H1 (cell line): Measurements from ENCODE around the gene TMEM161B. TPM values are rescaled to one million over a fixed set of nuclear protein-coding genes. Genes with fewer than 3 reads are reported as not detected.

ENCODE experiments used
- CTCF ChIA-PET: fragments of 300-600 bp; sonication (Branson Sonifier 250); formaldehyde crosslinking; loops from one replicate; lab custom pipeline; 2021; ENCODE audit not compliant: partially characterized antibody; lab: Charles Lee
- POLR2A ChIA-PET: fragments of 300-600 bp; sonication (Branson Sonifier 250); formaldehyde crosslinking; loops from one replicate; lab custom pipeline; 2021; ENCODE audit warnings: inconsistent platforms; ENCODE audit not compliant: partially characterized antibody; lab: Charles Lee
- DNase-seq, 2 experiments: peaks; one replicate each; pipeline versions ENCODE4 v3.0.0 to v3.0.0-alpha.2; 2010 to 2022; ENCODE audit warnings: low spot score in 2 of 2, low read depth in 1 of 2, mixed read lengths in 1 of 2
- FAIRE-seq: peaks from 2 replicates; lab custom pipeline; 2011; peaks lifted over from hg19 to GRCh38; lab: Jason Lieb, UNC
- H2AFZ ChIP-seq: 2 replicates; pipeline ENCODE4 v1.8.1; 2012; ENCODE audit warnings: low read length, inconsistent platforms
- H2AK5ac ChIP-seq: 2 replicates; pipeline ENCODE4 v1.6.1; 2013; ENCODE audit warnings: low read depth, low read length
- H2BK120ac ChIP-seq: replicated peaks from 2 replicates; pipeline ENCODE3; 2013; ENCODE audit warnings: low read depth, low read length, inconsistent platforms
- H2BK12ac ChIP-seq: 2 replicates; pipeline ENCODE4 v1.6.1; 2013; ENCODE audit warnings: low read depth, low read length
- H2BK15ac ChIP-seq: 2 replicates; pipeline ENCODE4 v1.6.1; 2013; ENCODE audit warnings: low read length
- H2BK20ac ChIP-seq: 2 replicates; pipeline ENCODE4 v1.6.1; 2013; ENCODE audit warnings: low read length
- H2BK5ac ChIP-seq: 2 replicates; pipeline ENCODE4 v1.6.1; 2013; ENCODE audit warnings: low read depth, low read length
- H3K14ac ChIP-seq: 2 replicates; pipeline ENCODE4 v1.6.1; 2013; ENCODE audit warnings: inconsistent platforms; ENCODE audit not compliant: insufficient read length
- H3K18ac ChIP-seq: 2 replicates; pipeline ENCODE4 v1.6.1; 2013; ENCODE audit warnings: low read length; ENCODE audit errors: extremely low read depth
- H3K23ac ChIP-seq: 2 replicates; pipeline ENCODE4 v1.6.1; 2013; ENCODE audit warnings: inconsistent platforms; ENCODE audit not compliant: insufficient read length
- H3K23me2 ChIP-seq: 2 replicates; pipeline ENCODE4 v1.6.1; 2013; ENCODE audit warnings: low read depth, low read length
- H3K27ac ChIP-seq: 2 replicates; pipeline ENCODE4 v1.6.1; 2011; ENCODE audit warnings: low read depth, low read length, inconsistent platforms
- H3K27me3 ChIP-seq, 4 experiments: replicated peaks in 1 of 4; 1 replicate in 1 of 4; 2 replicates in 3 of 4; pipeline versions ENCODE4 v1.6.1 to v1.8.1; 2011 to 2013; ENCODE audit warnings: low read length in 3 of 4, mild to moderate bottlenecking in 3 of 4, inconsistent platforms in 2 of 4, mixed read lengths in 2 of 4, moderate library complexity in 1 of 4; ENCODE audit not compliant: control insufficient read depth in 3 of 4, insufficient read depth in 3 of 4; ENCODE audit errors: extremely low read depth in 1 of 4
- H3K36me3 ChIP-seq, 4 experiments: 2 replicates each; pipeline versions ENCODE4 v1.6.1 to v1.8.1; 2011 to 2013; ENCODE audit warnings: mild to moderate bottlenecking in 4 of 4, low read length in 3 of 4, moderate library complexity in 2 of 4, control low read depth in 1 of 4, inconsistent platforms in 1 of 4; ENCODE audit not compliant: insufficient read depth in 4 of 4, control insufficient read depth in 2 of 4
- H3K4ac ChIP-seq: replicated peaks from 2 replicates; pipeline ENCODE3; 2013; ENCODE audit warnings: low read length, low read depth, mixed read lengths, inconsistent platforms; ENCODE audit not compliant: insufficient read length
- H3K4me1 ChIP-seq, 4 experiments: replicated peaks in 1 of 4; 1 replicate in 1 of 4; 2 replicates in 3 of 4; pipeline versions ENCODE4 v1.6.1 to v1.8.1; 2011 to 2013; ENCODE audit warnings: low read length in 3 of 4, inconsistent platforms in 2 of 4, mixed read lengths in 1 of 4; ENCODE audit not compliant: insufficient read depth in 4 of 4, control insufficient read depth in 3 of 4
- H3K4me2 ChIP-seq, 2 experiments: 2 replicates each; pipeline versions ENCODE4 v1.6.1 to v1.8.1; 2011 to 2013; ENCODE audit warnings: low read depth in 2 of 2, low read length in 2 of 2, control low read depth in 1 of 2, inconsistent platforms in 1 of 2, mild to moderate bottlenecking in 1 of 2; ENCODE audit not compliant: insufficient read depth in 1 of 2
- H3K4me3 ChIP-seq, 4 experiments: fragments of 200-600, 300-600 bp in 1 of 4; sonication (generic), shearing (Covaris generic), sonication (Bioruptor Twin) in 1 of 4; 2 replicates each; pipeline versions ENCODE4 v1.5.1 to v1.8.1; 2011 to 2016; ENCODE audit warnings: low read length in 4 of 4, low read depth in 3 of 4, control low read depth in 2 of 4, inconsistent platforms in 2 of 4, mild to moderate bottlenecking in 2 of 4, mixed read lengths in 1 of 4, moderate library complexity in 1 of 4; ENCODE audit not compliant: insufficient read depth in 2 of 4; ENCODE audit errors: extremely low read depth in 1 of 4
- H3K56ac ChIP-seq: replicated peaks from 2 replicates; pipeline ENCODE3; 2013; ENCODE audit warnings: low read depth, mild to moderate bottlenecking, mixed read lengths, low read length, inconsistent platforms; ENCODE audit not compliant: insufficient read length
- H3K79me1 ChIP-seq: 2 replicates; pipeline ENCODE4 v1.6.1; 2013; ENCODE audit warnings: low read depth, low read length, control low read depth
- H3K79me2 ChIP-seq, 2 experiments: 2 replicates each; pipeline versions ENCODE4 v1.6.1 to v1.8.1; 2012 to 2013; ENCODE audit warnings: low read length in 2 of 2, mild to moderate bottlenecking in 2 of 2, inconsistent platforms in 1 of 2; ENCODE audit not compliant: insufficient read depth in 2 of 2, control insufficient read depth in 1 of 2
- H3K9ac ChIP-seq, 4 experiments: replicated peaks in 1 of 4; 1 replicate in 1 of 4; 2 replicates in 3 of 4; pipeline versions ENCODE4 v1.6.1 to v1.8.1; 2011 to 2013; ENCODE audit warnings: low read depth in 3 of 4, low read length in 3 of 4, control low read depth in 2 of 4, mild to moderate bottlenecking in 2 of 4, moderate library complexity in 2 of 4, inconsistent platforms in 1 of 4; ENCODE audit errors: extremely low read depth in 1 of 4
- H3K9me3 ChIP-seq, 2 experiments: 2 replicates each; pipeline versions ENCODE4 v1.6.1 to v1.8.1; 2012 to 2013; ENCODE audit warnings: mild to moderate bottlenecking in 2 of 2, moderate library complexity in 2 of 2, control low read depth in 1 of 2, inconsistent platforms in 1 of 2, low read depth in 1 of 2, low read length in 1 of 2, mixed read lengths in 1 of 2; ENCODE audit not compliant: insufficient read depth in 2 of 2
- H4K20me1 ChIP-seq, 2 experiments: replicated peaks in 1 of 2; 2 replicates each; pipeline versions ENCODE3 to v1.8.1; 2011 to 2013; ENCODE audit warnings: inconsistent platforms in 2 of 2, low read length in 2 of 2, mild to moderate bottlenecking in 1 of 2; ENCODE audit not compliant: insufficient read depth in 2 of 2, control insufficient read depth in 1 of 2
- H4K5ac ChIP-seq: 2 replicates; pipeline ENCODE4 v1.6.1; 2013; ENCODE audit warnings: low read length, low read depth, mixed read lengths, inconsistent platforms; ENCODE audit not compliant: insufficient read length
- H4K8ac ChIP-seq: 2 replicates; pipeline ENCODE4 v1.8.0; 2013; ENCODE audit warnings: mild to moderate bottlenecking, moderate library complexity, low read length, inconsistent platforms; ENCODE audit not compliant: insufficient read depth; ENCODE audit errors: extremely low read depth
- H4K91ac ChIP-seq: replicated peaks from 2 replicates; pipeline ENCODE3; 2013; ENCODE audit warnings: low read length, mixed read lengths, inconsistent platforms; ENCODE audit not compliant: insufficient read length
- BCL11A ChIP-seq, 2 experiments: IDR thresholded peaks; one replicate each; pipeline ENCODE4 v1.6.1; 2011; ENCODE audit warnings: low read depth in 2 of 2, low read length in 2 of 2, mild to moderate bottlenecking in 2 of 2
- CHD1 ChIP-seq: IDR thresholded peaks from 2 replicates; pipeline ENCODE4 v1.6.1; 2012; ENCODE audit warnings: low read depth, low read length, improper control_type of control experiment
- CHD2 ChIP-seq: IDR thresholded peaks from 2 replicates; pipeline ENCODE4 v1.6.1; 2012; ENCODE audit warnings: low read length, improper control_type of control experiment
- EGR1 ChIP-seq: IDR thresholded peaks from 2 replicates; pipeline ENCODE4 v1.6.1; 2011; ENCODE audit warnings: low read depth, low read length, borderline replicate concordance
- EP300 ChIP-seq, 2 experiments: IDR thresholded peaks; 1 replicate in 1 of 2; 2 replicates in 1 of 2; pipeline ENCODE4 v1.6.1; 2011 to 2012; ENCODE audit warnings: low read depth in 2 of 2, low read length in 2 of 2, mild to moderate bottlenecking in 2 of 2, borderline replicate concordance in 1 of 2, inconsistent platforms in 1 of 2, moderate library complexity in 1 of 2
- GABPA ChIP-seq: IDR thresholded peaks from 2 replicates; pipeline ENCODE4 v1.6.1; 2011; ENCODE audit warnings: mild to moderate bottlenecking, low read length, moderate library complexity, borderline replicate concordance; ENCODE audit not compliant: insufficient read depth
- KDM5A ChIP-seq: fragments of 200-600 bp; IDR thresholded peaks from 2 replicates; pipeline ENCODE4 v1.7.1; 2012; ENCODE audit warnings: mild to moderate bottlenecking, low read length, inconsistent platforms, mixed read lengths
- MAFK ChIP-seq: IDR thresholded peaks from 2 replicates; pipeline ENCODE4 v1.6.1; 2012; ENCODE audit warnings: low read depth, mild to moderate bottlenecking, improper control_type of control experiment, low read length
- YY1 ChIP-seq: IDR thresholded peaks from 2 replicates; pipeline ENCODE4 v1.6.1; 2011; ENCODE audit warnings: low read depth, mild to moderate bottlenecking, low read length
- ZNF274 ChIP-seq: IDR thresholded peaks from 2 replicates; pipeline ENCODE4 v1.7.0; 2012; ENCODE audit warnings: low read length, borderline replicate concordance; ENCODE audit errors: extremely low read depth
- WGBS, 2 experiments: shearing (Covaris generic) in 1 of 2; methylation state at CpG; one replicate each; pipeline versions ENCODE4 v1.1.6 to v1.1.7; 2013 to 2015; ENCODE audit warnings: low lambda C conversion rate in 2 of 2, mixed read lengths in 2 of 2, inconsistent platforms in 1 of 2, low coverage in 1 of 2, missing lambda C conversion rate in 1 of 2; ENCODE audit not compliant: insufficient replicate concordance in 2 of 2, insufficient coverage in 1 of 2, insufficient read length in 1 of 2; ENCODE audit errors: extremely low coverage in 1 of 2, missing lambda C conversion rate in 1 of 2; 5-methylcytosine and 5-hydroxymethylcytosine counted together
- polyA plus RNA-seq, 7 experiments: library from polyadenylated mRNA; depleted of rRNA in 3 of 7; stranded (reverse) in 5 of 7; unstranded in 2 of 7; fragments of >200 nt in 5 of 7; fragments of 200-250 nt in 2 of 7; gene quantifications; 1 replicate in 5 of 7; 2 replicates in 1 of 7; 4 replicates in 1 of 7; pipeline versions ENCODE4 v1.2.1 to v1.2.3, GENCODE V29; 2011 to 2013; ENCODE audit warnings: missing spikeins in 2 of 7, mixed read lengths in 2 of 7
- total RNA-seq: library from RNA; stranded (reverse); fragmentation: NEBNext Ultra II Directional; extraction: Animal tissue kit (Norgen Biotek cat#: 25700); gene quantifications from 2 replicates; pipeline ENCODE4 v1.2.1, GENCODE V29; 2021
- TF ChIP-seq, protein P1 (sequence below): IDR thresholded peaks from 2 replicates; pipeline ENCODE4 v1.6.1; 2012; ENCODE audit warnings: inconsistent platforms
- TF ChIP-seq, protein P2 (sequence below): IDR thresholded peaks from 2 replicates; pipeline ENCODE4 v1.6.1; 2012; ENCODE audit warnings: inconsistent platforms

TMEM161B gene
- total and polyA plus RNA-seq, 2 of the 8 experiments (the other 6 are each of a cell fraction or from before 2014, with no cell fraction given) = 7.4 to 13.8 TPM

DNA sequence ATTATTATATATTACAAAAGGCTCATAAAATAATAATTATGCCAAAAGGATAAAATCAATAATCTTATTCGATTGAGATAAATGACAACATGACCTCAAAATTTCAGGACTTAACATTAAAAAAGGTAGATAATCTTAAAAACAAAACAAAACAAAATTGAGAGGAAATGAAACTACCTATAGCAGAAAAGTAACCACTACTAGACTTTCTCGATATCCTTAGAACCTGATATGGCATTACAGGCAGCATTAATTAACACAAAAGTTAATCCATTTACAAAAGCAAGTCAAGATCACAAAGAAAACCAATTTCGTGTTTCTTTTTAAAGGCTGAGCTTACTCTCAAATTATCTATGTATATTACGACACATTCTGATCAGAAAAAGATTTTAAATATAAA is 29.9 kb downstream of the TMEM161B start:
- H3K18ac ChIP-seq = no peak overlapping the region
- H4K91ac ChIP-seq = no peak overlapping the region
- H2BK12ac ChIP-seq = no peak overlapping the region
- no peaks in the 10 kb centered on the region for H3K9me3 ChIP-seq
- H3K79me2 ChIP-seq = peaks cover 0 to 35% of the 10 kb centered on the region in 2 experiments; a peak in 2 of 4 replicates
- H2BK120ac ChIP-seq = no peak overlapping the region
- H3K36me3 ChIP-seq = peaks cover 0 to 5% (median 0%) of the 10 kb centered on the region in 4 experiments; a peak in 1 of 8 replicates
- H4K20me1 ChIP-seq = peaks cover 0 to 3% of the 10 kb centered on the region in 2 experiments
- H2AK5ac ChIP-seq = no peak overlapping the region
- DNase-seq (no peak), FAIRE-seq (peak; percentile 42)
- POLR2A ChIA-PET = interaction anchor here (1.2 kb wide), 1 partner anchor 7 kb away, joined by 3 read pairs; no protein-coding TSS in a partner anchor
- no peak overlapping the region for H3K9ac ChIP-seq
- H3K4ac ChIP-seq = no peak overlapping the region
- TF ChIP-seq BCL11A (IDR thresholded peaks at IDR 0.05; ENCODE audit: low read depth in 2 of 2, low read length in 2 of 2) (no peak), MAFK (no peak), KDM5A (no peak), EGR1 (no peak), CHD2 (no peak), ZNF274 (no peak), CHD1 (no peak), YY1 (no peak), EP300 (IDR thresholded peaks at IDR 0.05; ENCODE audit: borderline replicate concordance in 1 of 2, low read depth in 2 of 2, low read length in 2 of 2) (no peak), GABPA (no peak)
- TF ChIP-seq, protein P1, sequence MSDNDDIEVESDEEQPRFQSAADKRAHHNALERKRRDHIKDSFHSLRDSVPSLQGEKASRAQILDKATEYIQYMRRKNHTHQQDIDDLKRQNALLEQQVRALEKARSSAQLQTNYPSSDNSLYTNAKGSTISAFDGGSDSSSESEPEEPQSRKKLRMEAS = no peak
- TF ChIP-seq, protein P2, sequence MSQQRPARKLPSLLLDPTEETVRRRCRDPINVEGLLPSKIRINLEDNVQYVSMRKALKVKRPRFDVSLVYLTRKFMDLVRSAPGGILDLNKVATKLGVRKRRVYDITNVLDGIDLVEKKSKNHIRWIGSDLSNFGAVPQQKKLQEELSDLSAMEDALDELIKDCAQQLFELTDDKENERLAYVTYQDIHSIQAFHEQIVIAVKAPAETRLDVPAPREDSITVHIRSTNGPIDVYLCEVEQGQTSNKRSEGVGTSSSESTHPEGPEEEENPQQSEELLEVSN = no peak
- H3K56ac ChIP-seq = no peak overlapping the region
- H2BK15ac ChIP-seq = no peak overlapping the region
- no peak overlapping the region for H3K4me3 ChIP-seq
- H3K14ac ChIP-seq = no peak overlapping the region
- H3K4me2 ChIP-seq = no peak overlapping the region
- no peak overlapping the region for H2AFZ ChIP-seq
- no peak overlapping the region for H2BK5ac ChIP-seq
- no peak overlapping the region for H3K27ac ChIP-seq
- H3K4me1 ChIP-seq = peaks cover 0 to 19% (median 9%) of the 10 kb centered on the region in 4 experiments; a peak in 5 of 7 replicates
- H3K79me1 ChIP-seq = 0 out of 2 replicates have a peak, but pooled peaks cover 2% of the 10 kb centered on the region
- H2BK20ac ChIP-seq = no peak overlapping the region
- no peak overlapping the region for H4K8ac ChIP-seq
- no peak overlapping the region for H4K5ac ChIP-seq
- H3K23ac ChIP-seq = no peak overlapping the region
- H3K27me3 ChIP-seq = no peaks in the 10 kb centered on the region
- WGBS, 2 experiments = 83% methylated on average over 4 of the region's 4 CpGs; no CpG with 5 or more reads in 1 of the 2 experiments
- CTCF ChIA-PET = no interaction called here
- no peaks in the 10 kb centered on the region for H3K23me2 ChIP-seq
